NCI-H2029 treated with DMSO at 0.1 percent for 48 hours (cell line): ENCODE measurements around the gene VSTM4.

Source experiments
- DNase-seq: peaks from one replicate; lab custom pipeline; 2025; lab: John Stamatoyannopoulos, UW

VSTM4 gene

GRCh38 chr10:49091450-49092210 lies 23.7 kb downstream of the VSTM4 start:
- no peak for DNase-seq

DNA sequence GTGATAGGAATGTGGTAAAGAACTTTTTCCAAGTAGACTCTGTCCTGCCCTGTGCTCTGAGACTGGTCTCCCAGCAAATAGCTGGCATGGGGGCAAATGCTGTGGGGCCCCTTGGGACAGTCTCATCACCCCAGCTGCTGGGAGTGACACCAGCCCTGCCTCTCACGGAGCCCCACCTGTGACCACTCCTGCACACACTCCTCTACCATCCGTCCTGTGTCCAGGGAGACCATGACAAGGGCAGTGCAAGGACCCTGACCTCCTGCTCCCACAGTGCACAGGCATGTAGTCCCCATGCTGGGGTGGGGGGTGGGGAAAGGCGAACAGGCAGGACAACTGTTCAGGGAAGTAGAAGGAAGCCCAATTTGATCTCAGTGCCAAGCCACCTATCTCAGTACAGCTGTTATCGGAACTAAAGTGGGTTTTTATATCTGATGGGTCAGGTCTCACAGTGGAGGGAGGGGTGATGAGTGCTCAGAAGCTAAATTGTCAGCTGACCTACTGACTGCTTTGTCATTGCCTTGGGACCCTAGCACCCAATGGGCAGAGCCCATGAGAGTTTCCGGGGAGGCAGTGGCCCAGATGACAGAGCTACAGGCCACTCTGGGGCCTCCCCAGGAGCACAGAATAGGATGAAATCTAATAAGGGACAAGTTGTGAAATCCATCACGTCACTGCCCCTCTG lies 24.5 kb downstream of the VSTM4 start:
- DNase-seq, result no peak

DNA sequence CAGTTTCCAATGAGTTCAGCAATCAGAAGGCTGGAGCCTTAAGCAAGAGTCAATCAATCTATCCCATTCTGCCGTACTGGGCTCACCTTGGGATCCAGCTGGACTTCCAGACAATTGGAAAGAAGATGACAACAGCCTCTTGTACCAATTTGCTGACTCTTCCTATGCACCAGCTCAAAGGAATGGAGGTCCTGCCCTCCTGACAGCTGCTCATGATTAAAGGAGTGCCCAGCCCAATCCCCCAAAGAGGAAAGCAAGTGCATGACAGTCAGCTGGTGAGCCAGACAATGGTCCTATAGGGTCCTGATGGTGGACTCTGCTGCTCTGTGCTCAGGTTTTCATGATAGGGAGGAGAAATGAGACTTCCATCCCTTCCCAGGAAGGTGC lies 25.1 kb downstream of the VSTM4 start:
- no peak for DNase-seq

DNA sequence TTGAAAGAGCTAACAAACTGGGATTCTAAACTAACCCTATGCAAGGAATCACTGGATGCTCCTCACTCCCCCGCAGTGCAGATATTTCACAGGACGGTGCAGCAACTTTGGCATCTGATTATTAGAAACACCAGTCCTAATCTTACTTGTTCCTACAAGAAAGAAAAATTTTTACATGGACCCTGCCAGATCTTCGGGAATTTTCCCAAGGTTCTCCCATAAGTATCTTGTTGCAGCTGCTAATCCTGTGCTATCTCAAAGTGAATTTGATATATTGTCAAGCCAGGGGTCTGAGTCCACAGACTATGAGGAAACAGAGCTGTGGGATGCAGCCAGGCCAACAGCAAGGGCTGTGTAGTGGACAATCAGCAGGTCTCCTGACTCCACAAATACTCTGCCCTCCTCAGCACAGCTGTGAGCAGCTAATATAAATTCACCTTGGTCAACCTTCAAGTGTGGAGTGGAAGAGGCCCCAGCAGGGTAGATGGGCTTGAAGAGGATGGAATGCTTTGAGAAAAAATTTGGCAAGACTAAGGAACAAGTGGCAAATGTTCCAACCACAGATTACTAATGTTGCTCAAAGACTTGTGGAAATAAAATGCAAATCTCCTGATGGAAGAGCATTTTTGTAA lies 25.6 kb downstream of the VSTM4 start:
- DNase-seq, result no peak

DNA sequence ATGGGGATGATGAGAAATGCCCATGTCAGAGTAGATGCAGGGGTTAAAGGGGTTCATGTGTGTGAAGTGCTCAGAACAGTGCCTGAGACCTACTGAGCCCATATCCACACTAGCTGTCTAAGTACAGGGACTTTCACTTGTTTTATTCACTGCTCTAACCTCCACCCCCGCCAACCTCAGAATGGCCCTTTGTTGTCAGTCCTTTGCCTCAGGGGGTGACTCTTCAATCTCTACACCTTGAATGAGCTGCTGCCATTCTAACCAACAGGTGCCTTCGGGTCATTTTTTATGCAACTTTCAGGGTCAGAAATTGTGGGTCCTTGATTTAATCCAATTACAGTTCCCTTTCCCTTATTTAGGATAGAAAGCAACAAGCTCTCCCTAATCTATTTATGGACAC lies 26.2 kb downstream of the VSTM4 start:
- no peak for DNase-seq

- no peak for DNase-seq
Measured at GRCh38 chr10:49086889-49087288, 28.4 kb downstream of the VSTM4 start.

GRCh38 chr10:49083261-49083660 lies 32.1 kb downstream of the VSTM4 start:
- DNase-seq, result no peak

GRCh38 chr10:49082766-49083165 lies 32.6 kb downstream of the VSTM4 start:
- no peak for DNase-seq

- DNase-seq, result no peak
Measured at GRCh38 chr10:49081547-49082275, 33.6 kb downstream of the VSTM4 start.

DNA sequence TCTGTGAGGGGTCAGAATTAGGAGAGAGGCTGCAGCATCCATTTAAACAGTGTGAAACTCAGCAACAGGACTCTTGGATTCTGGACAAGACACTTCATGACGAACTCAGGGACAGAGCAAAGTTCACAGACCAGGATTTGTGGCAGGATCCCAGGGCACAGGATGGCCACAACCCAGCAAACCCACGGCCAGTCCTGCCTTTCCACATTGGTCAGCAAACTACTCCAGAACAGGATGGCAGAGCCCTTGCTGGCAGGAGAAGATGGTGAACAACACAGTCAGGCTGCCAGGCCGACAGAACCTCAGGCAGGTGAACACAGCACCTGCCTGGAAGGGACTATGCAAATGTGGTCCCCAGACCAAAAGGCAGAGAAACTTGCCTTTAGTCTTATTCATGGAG lies 34.4 kb downstream of the VSTM4 start:
- DNase-seq, result no peak

DNA sequence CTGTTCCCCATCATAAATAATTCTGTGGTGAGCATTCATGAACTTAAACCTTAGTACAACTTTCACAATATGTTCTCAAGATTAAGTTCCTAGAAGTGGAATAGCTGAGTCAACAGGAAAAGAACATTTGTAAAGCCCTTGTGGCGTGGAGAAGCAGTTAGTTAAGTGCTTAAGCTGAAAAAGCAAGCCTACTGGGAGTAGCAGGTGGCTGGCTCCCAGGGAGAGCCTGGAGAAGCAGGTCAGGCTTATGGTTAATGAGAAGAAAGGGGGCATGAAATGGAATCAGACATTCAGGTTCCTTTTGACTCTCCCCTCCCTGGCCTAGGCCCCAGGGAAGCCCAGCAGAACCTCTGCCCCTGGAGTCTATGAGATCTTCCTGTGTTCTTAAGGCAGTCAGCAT lies 35.3 kb downstream of the VSTM4 start:
- no peak for DNase-seq

- no peak for DNase-seq
Measured at GRCh38 chr10:49079499-49079898, 35.8 kb downstream of the VSTM4 start.

GRCh38 chr10:49079072-49079471 lies 36.2 kb downstream of the VSTM4 start:
- no peak for DNase-seq

- no peak for DNase-seq
Measured at GRCh38 chr10:49078433-49078832, 36.9 kb downstream of the VSTM4 start.

DNA sequence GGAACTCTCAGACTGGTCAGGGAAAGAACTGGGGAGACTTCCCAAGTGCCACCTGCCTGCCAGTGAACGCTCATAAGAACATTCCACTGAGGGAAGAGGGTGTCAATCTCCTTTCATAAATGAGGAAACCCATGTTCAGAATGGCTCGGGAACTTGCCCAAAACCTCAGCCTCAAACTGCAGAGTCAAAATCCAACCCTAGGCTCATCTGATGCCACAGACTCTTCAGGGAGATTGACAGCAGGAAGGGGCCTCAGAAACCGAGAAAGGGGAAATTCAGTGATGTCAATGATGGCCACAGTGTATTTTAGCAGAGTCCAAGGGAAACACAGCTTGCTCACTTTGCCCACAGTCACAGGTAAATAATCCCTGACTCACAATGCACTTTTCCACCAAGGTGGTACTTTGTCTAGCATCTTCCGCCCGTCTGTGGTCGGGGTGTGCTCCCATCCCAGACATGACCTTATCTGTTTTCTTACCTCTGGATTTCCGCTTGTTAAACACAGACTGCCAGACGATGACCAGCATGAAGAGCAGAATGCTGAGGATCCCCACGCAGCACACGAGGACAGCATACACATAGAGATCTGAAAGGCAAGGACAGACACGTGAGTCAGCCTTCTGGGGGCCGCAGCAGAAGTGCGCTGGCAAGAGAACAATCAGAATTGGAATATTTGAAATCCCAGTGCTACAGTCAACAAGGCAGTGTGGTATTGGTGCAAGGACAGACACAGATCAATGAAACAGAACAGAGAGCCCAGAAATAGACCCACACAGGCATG lies 38.4 kb downstream of the VSTM4 start:
- no peak for DNase-seq

GRCh38 chr10:49076319-49076718 lies 39.0 kb downstream of the VSTM4 start:
- DNase-seq, result no peak

DNA sequence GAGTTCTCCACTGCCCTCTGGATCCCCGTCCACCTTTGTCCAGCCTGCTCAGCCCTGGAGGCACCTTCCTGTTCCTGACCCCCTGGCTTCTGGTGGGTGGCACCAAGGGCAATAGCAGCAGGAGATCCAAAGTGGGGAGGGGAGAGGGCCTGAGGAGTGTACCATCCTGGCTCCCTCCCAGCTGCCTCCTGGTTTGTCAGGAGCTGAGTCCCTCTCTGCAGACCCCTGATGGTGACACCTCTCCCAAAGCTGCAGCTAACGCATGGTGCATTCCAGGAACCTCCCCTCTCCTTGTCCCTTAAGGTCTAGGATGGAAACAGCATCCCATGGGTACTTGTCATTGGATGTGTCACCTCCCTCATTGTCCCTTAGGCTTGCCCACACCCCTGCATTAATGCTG lies 39.6 kb downstream of the VSTM4 start:
- no peak for DNase-seq

- no peak for DNase-seq
Measured at GRCh38 chr10:49074836-49075682, 40.3 kb downstream of the VSTM4 start.

- DNase-seq, result no peak
Measured at GRCh38 chr10:49072166-49072885, 43.0 kb downstream of the VSTM4 start.

DNA sequence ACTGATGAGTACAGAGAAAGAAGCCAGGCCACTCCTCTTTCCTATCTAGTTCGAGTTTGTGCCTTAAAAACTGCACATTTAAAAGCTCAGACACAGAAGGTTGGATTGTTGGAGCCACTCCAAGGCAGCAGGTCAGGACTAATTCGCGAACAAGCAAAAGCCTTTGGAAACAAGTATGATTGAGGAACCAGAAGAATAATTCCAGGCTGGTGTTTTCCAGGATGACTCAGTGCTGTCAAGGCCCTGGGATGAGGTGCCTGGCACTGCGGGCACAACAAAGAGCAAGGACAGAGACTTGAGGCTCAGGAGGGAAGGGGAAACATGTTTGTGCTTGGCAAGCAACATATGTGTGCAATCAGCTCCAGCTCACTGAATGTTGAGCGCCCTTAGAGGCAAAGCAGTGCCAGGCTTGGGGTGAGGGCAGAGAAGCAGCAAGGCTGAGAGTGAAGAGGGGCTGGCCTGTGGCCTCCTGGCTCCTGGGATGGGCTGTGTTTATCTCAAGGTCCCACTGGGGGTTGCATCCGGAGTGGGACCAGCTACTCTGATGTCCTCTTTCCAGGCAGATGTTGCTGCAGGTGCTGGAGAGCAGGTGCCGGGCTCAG lies 44.1 kb downstream of the VSTM4 start:
- DNase-seq, result no peak
